ENCODE data around the gene RAD51B. TPM values are rescaled to one million over a fixed set of nuclear protein-coding genes. Genes with fewer than 3 reads are reported as not detected.

The RAD51B gene
- total RNA-seq, 2 donors from 2014 or later, result 22.8 to 33.8 TPM

DNA sequence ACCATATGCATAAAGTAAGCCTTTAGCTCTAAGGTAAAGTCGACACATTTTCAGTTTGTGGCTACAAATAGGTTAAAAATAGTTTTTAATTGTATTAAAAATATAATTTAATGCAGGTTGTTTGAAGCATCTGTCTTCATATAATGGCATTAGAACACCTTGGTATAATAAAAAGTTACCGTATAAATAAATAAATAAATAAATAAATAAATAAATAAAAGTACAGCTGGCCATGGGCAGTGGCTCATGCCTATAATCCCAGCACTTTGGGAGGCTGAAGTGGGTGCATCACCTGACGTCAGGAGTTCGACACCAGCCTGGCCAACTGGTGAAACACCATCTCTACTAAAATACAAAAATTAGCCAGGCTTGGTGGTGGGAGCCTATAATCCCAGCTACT lies 18.8 kb upstream of the RAD51B start:
- H3K4me3 ChIP-seq (ENCODE audit: low read length), result no peak overlapping the region
- Mint-ChIP-seq H3K27me3 (ENCODE audit: insufficient read depth) (no peaks in the 10 kb centered on the region), H3K4me3 (no peak overlapping the region), H3K9me3 (no peaks in the 10 kb centered on the region), H3K4me1 (no peaks in the 10 kb centered on the region), H3K27ac (no peak overlapping the region), H3K36me3 (ENCODE audit: low read depth) (peaks cover 60% of the 10 kb centered on the region)
- no peak overlapping the region for H3K27ac ChIP-seq (ENCODE audit: low read depth, low read length)
- H3K27me3 ChIP-seq (ENCODE audit: control insufficient read depth, insufficient read depth, low read length, poor library complexity, severe bottlenecking), result no peaks in the 10 kb centered on the region
- no peak overlapping the region for H3K9ac ChIP-seq (ENCODE audit: extremely low read depth, low read length, poor library complexity, severe bottlenecking)
- no peaks in the 10 kb centered on the region for H3K9me3 ChIP-seq (ENCODE audit: control insufficient read depth, low read length)
- H3K4me1 ChIP-seq (ENCODE audit: control insufficient read depth, insufficient read depth, low read length), result no peaks in the 10 kb centered on the region
- TF ChIP-seq, protein P1, sequence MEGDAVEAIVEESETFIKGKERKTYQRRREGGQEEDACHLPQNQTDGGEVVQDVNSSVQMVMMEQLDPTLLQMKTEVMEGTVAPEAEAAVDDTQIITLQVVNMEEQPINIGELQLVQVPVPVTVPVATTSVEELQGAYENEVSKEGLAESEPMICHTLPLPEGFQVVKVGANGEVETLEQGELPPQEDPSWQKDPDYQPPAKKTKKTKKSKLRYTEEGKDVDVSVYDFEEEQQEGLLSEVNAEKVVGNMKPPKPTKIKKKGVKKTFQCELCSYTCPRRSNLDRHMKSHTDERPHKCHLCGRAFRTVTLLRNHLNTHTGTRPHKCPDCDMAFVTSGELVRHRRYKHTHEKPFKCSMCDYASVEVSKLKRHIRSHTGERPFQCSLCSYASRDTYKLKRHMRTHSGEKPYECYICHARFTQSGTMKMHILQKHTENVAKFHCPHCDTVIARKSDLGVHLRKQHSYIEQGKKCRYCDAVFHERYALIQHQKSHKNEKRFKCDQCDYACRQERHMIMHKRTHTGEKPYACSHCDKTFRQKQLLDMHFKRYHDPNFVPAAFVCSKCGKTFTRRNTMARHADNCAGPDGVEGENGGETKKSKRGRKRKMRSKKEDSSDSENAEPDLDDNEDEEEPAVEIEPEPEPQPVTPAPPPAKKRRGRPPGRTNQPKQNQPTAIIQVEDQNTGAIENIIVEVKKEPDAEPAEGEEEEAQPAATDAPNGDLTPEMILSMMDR (conservative IDR thresholded peaks at IDR 0.05), result no peak
- DNase-seq, result no peak
- 96% methylated on average over 2 of the region's 4 CpGs; no CpG with 5 or more reads in 1 of the 2 experiments for WGBS, 2 experiments (ENCODE audit: insufficient coverage in 1 of 2, insufficient read length in 1 of 2)
- peaks cover 88% of the 10 kb centered on the region for H3K36me3 ChIP-seq (ENCODE audit: control insufficient read depth, insufficient read depth, low read length)

DNA sequence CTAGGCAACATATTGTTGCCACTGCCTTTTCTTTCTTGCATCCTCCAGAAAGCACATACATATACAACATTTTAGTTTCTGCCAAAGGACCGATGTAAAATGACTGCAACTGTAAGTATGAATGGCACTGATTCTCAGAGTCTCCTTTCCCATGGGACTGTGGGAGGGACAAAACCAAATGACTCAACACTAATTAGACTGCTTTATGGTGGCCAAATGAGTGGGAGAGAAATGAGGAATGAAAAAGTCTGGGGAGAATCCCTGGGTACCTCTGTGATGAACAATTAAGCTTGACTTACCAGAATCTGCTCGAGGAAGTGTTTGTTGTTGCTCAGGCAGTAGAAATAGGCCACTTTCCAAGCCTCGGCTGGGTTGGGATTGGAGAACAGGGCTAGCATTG lies 13.3 kb upstream of the RAD51B start:
- Mint-ChIP-seq H3K27ac (no peak overlapping the region), H3K36me3 (ENCODE audit: low read depth) (peaks cover 74% of the 10 kb centered on the region), H3K4me3 (no peak overlapping the region), H3K9me3 (no peaks in the 10 kb centered on the region), H3K4me1 (no peaks in the 10 kb centered on the region), H3K27me3 (ENCODE audit: insufficient read depth) (no peaks in the 10 kb centered on the region)
- Histone ChIP-seq H3K4me3 (ENCODE audit: low read length) (no peak overlapping the region), H3K27ac (ENCODE audit: low read depth, low read length) (no peak overlapping the region), H3K27me3 (ENCODE audit: control insufficient read depth, insufficient read depth, low read length, poor library complexity, severe bottlenecking) (no peaks in the 10 kb centered on the region), H3K9me3 (ENCODE audit: control insufficient read depth, low read length) (no peaks in the 10 kb centered on the region), H3K4me1 (ENCODE audit: control insufficient read depth, insufficient read depth, low read length) (no peaks in the 10 kb centered on the region), H3K36me3 (ENCODE audit: control insufficient read depth, insufficient read depth, low read length) (peaks cover 75% of the 10 kb centered on the region), H3K9ac (ENCODE audit: extremely low read depth, low read length, poor library complexity, severe bottlenecking) (no peak overlapping the region)
- no peak for DNase-seq
- WGBS, 2 experiments (ENCODE audit: insufficient coverage in 1 of 2, insufficient read length in 1 of 2), result 90 to 100% methylated on average over 2 to 3 of the region's 3 CpGs
- TF ChIP-seq, protein P1 (conservative IDR thresholded peaks at IDR 0.05), result no peak

DNA sequence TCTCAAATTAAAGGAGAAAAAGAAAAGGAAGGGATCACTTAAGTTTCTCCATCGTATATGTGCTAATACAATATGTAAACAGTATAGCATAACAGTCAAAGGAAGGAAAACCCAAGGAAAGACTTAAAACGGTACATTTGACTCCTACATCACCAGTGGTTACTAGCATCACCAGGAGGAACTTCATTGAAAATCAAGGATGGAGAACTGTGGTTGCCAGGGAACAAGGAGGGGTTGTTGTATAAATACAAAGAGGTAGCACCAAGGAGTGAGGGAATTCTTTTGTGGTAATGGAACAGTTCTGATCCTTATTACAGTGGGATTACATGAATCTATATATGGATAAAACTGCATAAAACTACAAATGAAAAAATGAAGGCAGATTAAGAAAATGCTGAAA lies 4.8 kb upstream of the RAD51B start:
- WGBS, 2 experiments (ENCODE audit: insufficient coverage in 1 of 2, insufficient read length in 1 of 2), result 0 to 36% methylated on average over 1 of the region's 2 CpGs
- H3K4me3 Mint-ChIP-seq, result peak overlapping the region; percentile 92
- peaks cover 32% of the 10 kb centered on the region for H3K36me3 ChIP-seq (ENCODE audit: control insufficient read depth, insufficient read depth, low read length)
- H3K27me3 Mint-ChIP-seq (ENCODE audit: insufficient read depth), result no peaks in the 10 kb centered on the region
- no peaks in the 10 kb centered on the region for H3K9me3 ChIP-seq (ENCODE audit: control insufficient read depth, low read length)
- peak overlapping the region; percentile 98 for H3K4me3 ChIP-seq (ENCODE audit: low read length)
- TF ChIP-seq, protein P1 (conservative IDR thresholded peaks at IDR 0.05), result no peak
- peaks cover 14% of the 10 kb centered on the region for H3K4me1 Mint-ChIP-seq
- peak overlapping the region; percentile 99 for H3K27ac Mint-ChIP-seq
- H3K36me3 Mint-ChIP-seq (ENCODE audit: low read depth), result peaks cover 26% of the 10 kb centered on the region
- DNase-seq, result no peak
- no peaks in the 10 kb centered on the region for H3K9me3 Mint-ChIP-seq
- no peak overlapping the region for H3K9ac ChIP-seq (ENCODE audit: extremely low read depth, low read length, poor library complexity, severe bottlenecking)
- H3K4me1 ChIP-seq (ENCODE audit: control insufficient read depth, insufficient read depth, low read length), result peaks cover 3% of the 10 kb centered on the region
- H3K27ac ChIP-seq (ENCODE audit: low read depth, low read length), result no peak overlapping the region
- no peaks in the 10 kb centered on the region for H3K27me3 ChIP-seq (ENCODE audit: control insufficient read depth, insufficient read depth, low read length, poor library complexity, severe bottlenecking)

Measured in endodermal cell (in vitro differentiated cells).